DMS53 treated with DMSO at 0.1 percent for 48 hours (cell line): ENCODE data around the gene IFIT1B.
"Not testable (repeated sequence)": the region's sequence is repeated elsewhere in the genome, so short reads cannot be mapped to it uniquely, and the experiment has no call there.

Experiments
- DNase-seq: peaks from one replicate; lab custom pipeline; 2025; ENCODE audit not compliant: unreplicated experiment; lab: John Stamatoyannopoulos, UW

The IFIT1B gene

GRCh38 chr10:89347701-89348457 lies 30.0 kb upstream of the IFIT1B start:
- DNase-seq = no peak

GRCh38 chr10:89348481-89348880 lies 29.4 kb upstream of the IFIT1B start:
- DNase-seq = no peak

GRCh38 chr10:89348975-89349374 lies 28.9 kb upstream of the IFIT1B start:
- no peak for DNase-seq

GRCh38 chr10:89350631-89351315 lies 27.1 kb upstream of the IFIT1B start:
- not testable (repeated sequence) for DNase-seq

- no peak for DNase-seq
These were observed 26.5 kb upstream of the IFIT1B start for GRCh38 chr10:89351412-89351779.

- no peak for DNase-seq
These were observed 25.9 kb upstream of the IFIT1B start for GRCh38 chr10:89351780-89352597.

- no peak for DNase-seq
These were observed 25.1 kb upstream of the IFIT1B start for GRCh38 chr10:89352802-89353201.

GRCh38 chr10:89355394-89355931 lies 22.4 kb upstream of the IFIT1B start:
- DNase-seq = no peak

GRCh38 chr10:89357096-89357495 lies 20.8 kb upstream of the IFIT1B start:
- no peak for DNase-seq

- no peak for DNase-seq
These were observed 19.9 kb upstream of the IFIT1B start for GRCh38 chr10:89357975-89358374.

- DNase-seq = peak; percentile 21
These were observed 17.7 kb upstream of the IFIT1B start for GRCh38 chr10:89360157-89360556.

- no peak for DNase-seq
These were observed 14.9 kb upstream of the IFIT1B start for GRCh38 chr10:89362929-89363328.

- DNase-seq = no peak
These were observed 14.0 kb upstream of the IFIT1B start for GRCh38 chr10:89363729-89364442.

GRCh38 chr10:89364531-89364930 lies 13.3 kb upstream of the IFIT1B start:
- DNase-seq = no peak

- DNase-seq = no peak
These were observed 10.3 kb upstream of the IFIT1B start for GRCh38 chr10:89367529-89367928.

- no peak for DNase-seq
These were observed 9.7 kb upstream of the IFIT1B start for GRCh38 chr10:89368129-89368528.

- no peak for DNase-seq
These were observed 8.4 kb upstream of the IFIT1B start for GRCh38 chr10:89369156-89370105.

- no peak for DNase-seq
These were observed 6.8 kb upstream of the IFIT1B start for GRCh38 chr10:89371079-89371478.

- no peak for DNase-seq
These were observed 5.9 kb upstream of the IFIT1B start for GRCh38 chr10:89371987-89372386.
